NOMO-1 (cell line): ENCODE measurements around the gene FOXG1.

Source experiments
- DNase-seq, 2 experiments: peaks; one replicate each; lab custom pipeline; 2025; ENCODE audit not compliant: unreplicated experiment in 2 of 2; lab: John Stamatoyannopoulos, UW

FOXG1 gene

DNA sequence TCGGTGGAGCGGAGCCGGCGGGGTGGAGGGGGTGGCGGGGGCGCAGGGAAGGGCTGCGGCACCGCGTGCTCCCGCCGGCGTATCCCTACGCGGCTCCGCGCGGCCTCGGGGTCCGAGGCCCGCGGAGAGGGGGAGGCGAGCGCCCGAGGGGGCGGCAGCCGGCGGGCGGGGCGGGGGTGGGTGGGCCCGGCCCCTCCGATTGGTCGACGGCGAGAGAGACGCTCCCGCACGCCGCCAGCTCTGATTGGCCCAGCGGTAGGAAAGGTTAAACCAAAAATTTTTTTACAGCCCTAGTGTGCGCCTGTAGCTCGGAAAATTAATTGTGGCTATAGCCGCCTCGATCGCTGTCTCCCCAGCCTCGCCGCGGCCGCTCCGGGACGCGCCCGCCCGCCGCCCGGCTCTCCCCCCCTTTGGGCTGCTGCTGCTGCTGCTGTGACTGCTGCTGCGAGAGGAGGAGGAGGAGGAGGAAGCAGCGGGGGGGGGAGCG is at the start of gene FOXG1:
Gene FOXG1 (plus strand): TSS at position 319 of the 487 bp plus-strand sequence. CDS start 493 bp downstream, outside the sequence.
- DNase-seq = no peak

DNA sequence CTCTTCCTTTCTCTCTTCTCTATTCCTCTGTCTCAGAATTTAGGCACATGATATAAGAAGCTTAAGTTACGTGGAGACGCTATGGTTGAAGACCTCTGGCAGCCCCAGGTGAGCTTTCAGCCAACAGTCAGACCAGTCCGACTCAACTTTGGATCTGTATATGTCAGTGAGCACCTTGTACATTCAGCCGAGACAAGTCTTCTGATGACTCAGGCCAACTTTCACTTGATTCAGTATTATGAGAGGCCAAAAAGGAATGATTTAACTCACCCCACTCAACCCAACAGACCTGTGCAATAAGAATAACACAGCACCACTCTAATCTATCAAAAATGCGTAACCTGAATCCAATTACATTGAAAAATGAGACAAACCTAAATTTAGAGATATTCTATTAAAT is 47.5 kb upstream of the FOXG1 start:
- DNase-seq = no peak

DNA sequence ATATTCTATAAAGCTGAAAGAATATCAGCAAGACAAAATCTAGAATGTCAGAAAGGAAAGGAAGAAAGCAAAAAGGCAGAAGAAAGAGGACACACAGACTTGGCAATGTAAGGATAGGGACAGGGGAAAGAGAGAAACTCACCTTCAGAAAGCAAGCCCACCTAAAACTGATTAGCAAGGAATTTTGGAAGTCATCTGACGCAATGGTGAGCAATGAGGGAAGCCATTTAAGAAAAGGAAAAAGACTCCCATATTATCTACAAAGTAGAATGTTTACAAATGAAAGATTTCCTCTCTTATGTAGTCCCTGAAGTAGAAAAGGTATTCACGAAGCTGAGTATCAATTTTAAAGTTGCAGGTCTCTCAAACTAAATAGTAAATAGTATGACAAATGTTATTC is 35.2 kb upstream of the FOXG1 start:
- no peak for DNase-seq

DNA sequence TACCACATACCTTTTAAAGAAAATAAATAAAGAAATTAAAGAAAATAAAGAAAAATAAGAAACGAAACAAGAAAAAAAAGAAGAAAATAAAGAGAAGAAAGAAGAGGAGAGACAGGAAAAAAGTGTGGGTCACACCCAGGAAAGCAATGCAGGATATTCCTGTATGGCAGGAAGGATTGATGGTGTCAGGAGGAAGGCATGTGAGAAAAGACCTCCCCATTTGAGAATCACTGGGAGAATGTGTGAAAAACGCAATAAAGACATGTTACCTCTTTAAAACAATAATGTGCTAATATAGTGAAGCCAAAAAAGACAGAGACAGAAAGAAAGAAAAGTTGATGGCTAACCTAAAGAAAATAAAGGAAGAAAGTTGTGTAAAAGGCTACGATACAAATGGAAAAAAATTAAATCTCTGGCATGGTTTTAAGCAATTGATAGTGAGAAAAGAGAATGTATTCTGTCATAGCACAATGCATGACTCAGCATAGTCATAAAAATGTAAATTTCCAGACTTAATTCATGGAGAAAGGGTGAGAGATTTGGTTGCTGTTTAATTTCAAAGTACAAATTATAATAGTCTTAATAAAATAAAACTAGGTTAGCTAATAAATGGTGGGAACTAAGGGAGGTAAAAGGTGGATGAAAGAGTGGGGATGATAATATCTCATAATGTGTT is 24.3 kb upstream of the FOXG1 start:
- no peak for DNase-seq

DNA sequence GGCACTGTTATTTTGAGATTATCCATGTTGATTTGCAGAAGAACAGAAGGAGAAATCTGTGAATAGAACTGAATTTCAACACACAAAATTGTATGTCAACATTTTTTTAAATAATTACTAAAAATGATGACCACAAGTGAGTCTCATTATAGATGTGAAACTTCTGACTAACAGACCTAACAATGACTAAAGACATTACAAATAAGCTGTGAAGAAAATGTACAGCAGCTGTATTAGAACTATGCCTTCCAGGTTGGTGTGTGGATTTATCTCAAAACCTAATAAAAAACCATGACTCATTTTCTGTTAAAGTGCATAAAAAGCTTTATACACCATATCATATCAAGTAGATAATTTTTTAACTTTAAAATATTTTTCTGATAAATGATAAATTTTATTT is 22.5 kb upstream of the FOXG1 start:
- no peak for DNase-seq

DNA sequence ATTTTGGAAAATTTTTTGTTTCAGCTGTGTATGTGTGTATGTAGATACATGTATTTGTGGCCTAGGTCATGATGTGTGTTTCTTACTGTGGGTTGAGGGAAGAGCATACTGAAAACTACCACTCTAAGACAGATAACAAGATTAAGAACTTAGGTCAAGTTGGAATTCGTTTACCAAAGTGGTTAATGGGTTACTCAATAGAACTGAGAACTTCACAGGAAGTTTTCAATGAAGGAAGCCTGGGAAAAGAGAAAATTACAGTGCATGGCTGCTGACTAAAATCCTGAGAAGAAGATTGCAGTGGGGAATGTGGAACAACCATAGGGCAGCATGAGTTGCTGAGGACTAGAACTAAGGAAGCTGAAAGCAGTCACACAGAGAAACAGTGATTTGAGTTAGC is 21.4 kb upstream of the FOXG1 start:
- DNase-seq = no peak

DNA sequence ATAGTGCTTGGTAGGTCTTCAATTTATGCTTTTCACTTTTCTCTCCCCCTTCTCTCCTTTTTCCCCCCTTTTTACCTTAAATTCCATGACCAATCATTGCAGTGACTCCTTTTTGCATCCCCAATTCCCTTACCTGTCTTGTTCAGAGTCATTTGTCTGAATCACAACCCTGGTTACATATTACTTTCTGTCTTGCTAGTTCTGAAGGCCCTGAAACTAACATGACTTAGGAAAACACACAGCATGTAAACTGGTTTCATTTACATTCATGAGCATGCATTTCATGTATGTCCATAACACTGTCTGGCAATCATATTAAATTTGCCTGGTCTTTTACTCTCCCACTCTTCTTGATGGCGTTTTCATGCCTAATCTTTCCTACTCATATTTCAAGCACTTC is 20.3 kb upstream of the FOXG1 start:
- DNase-seq = no peak

DNA sequence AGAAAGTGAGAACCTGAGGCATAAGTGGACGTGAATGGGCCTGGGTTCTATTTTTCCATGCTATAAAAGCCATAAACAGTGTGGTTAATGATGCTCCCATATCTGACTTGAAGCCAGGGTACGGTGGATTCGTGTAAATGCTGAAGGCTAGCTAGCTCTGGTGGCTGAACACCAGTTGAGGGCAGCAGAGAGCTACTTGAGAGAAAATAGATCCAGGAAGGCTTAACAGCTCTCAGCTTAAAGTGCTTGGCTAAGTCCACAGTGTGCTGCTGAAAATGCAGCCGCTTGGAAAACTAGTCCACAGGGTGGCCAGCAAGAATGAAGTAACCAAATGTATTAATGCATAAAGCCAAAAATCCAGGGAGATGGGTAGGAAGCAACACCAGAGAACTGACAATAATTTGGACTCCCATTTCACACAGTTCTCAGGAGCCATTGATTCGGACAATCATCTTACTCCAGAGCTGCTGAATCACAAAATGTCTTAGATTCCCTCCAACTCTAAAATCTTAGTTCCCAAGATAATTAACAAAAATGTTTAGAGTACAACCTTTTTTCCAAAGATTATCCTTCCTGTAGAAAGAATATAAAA is 15.0 kb upstream of the FOXG1 start:
- peak in 1 of 2 experiments; percentile 19 for DNase-seq

DNA sequence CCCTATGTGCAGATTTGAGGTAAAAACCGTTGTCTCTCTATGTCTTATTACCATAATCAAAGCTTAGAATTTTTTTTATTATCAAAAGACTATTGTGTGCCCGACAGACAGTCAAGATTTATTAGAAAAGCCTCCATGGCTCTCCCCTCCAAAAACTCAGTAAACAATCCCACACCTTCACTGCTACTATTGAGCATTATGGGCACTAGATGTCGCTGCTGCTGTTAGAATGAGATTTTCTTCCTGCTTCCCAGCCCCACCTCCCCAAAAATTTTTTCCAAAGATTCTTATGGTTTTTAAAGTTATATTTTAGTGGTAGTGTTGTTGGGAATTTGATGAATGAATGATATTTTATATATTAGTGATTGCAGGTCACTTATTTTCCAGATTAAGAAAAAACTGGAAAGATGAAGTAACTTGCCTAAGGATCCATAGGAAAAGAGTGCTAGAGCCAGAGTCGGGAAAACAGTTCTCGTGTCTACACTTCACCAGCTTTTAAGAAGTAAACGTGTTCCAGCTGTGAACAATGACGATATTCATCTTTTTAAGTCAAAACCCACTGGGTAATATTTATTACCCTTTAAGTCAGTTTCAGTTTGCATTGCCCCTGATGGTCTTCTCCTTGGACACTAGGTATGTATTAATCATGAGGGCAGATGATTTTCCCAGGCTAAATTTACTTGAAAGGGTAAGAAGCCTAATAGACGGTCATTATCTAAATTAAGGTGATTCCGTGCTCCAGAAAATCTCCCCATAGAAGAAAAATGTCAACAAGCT is 12.2 kb upstream of the FOXG1 start:
- peak in 1 of 2 experiments; percentile 2 for DNase-seq

DNA sequence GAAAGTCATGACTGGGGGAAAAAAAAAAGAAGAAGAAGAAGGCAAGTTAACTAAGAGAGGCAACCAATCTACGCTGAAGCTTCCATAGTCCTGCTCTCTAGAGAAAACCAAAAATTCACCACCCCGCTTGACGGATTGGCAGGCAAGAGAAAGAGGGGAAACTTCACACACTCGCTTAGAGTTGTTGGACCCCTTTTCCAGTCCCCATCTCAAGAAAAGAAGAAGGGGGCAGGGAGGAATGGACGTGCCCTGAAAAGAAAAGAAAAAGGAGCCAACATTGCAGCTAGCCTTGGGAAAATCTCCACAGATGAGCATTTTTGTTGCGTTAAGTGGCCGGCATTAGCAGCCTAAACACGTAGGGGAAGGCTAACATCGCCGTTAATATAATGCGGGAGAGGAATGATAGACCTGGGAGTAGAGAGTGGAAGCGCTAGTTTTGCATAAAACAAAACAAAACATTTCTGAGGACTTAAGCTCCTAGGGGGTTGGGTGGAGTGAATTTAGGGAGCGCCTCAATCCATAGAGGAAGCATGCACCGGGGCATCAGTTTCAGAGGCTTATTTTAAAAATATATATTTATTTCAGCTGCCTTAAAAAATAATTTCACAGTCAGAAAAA is 11.3 kb upstream of the FOXG1 start:
- DNase-seq = no peak

DNA sequence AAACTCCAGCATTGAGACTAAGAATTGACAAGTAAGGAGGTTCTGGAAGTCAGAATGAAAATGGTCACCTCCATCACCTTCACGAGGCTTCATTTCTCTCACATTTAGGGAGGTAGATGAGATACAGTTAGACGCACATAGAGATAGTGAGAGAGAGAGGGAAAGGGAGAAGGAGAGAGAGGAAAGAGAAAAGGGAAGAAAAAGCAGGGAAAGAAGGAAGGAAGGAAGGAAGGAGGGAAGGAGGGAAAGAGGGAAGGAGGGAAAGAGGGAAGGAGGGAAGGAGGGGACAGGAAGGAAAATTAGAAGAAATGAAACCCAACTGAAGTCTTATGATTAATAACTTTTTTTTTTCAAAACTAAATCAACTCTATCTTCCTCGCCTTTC is 10.7 kb upstream of the FOXG1 start:
- no peak for DNase-seq

DNA sequence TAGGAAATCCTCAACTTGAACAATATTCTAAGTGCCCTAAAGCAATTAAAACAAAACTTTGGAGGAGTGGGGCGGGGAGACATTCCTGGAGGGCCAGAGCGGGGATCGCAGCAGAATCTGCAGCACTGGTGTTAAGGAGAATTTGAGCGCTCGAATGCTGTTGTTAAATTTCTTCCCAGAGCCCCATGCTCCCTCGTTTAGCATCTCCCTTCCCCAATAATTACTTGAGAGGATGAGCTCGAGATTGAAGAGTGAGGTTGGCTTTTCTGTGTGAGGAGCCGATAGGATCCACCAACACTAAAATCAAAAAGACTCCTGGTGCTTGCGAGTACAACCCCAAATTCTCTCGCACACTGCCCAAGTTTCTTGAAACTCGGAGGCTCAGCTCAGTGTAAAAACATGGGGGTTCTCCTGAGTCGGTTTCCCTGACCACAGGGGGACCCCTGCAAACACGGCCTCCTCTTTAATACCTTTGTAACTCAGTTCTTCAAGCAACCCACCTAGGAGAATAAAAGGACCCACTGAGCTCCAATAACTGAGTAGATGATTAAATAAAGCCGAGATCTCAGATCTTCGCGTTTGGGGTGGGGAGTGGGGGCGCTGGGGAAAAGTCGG is 10.2 kb upstream of the FOXG1 start:
- no peak for DNase-seq

DNA sequence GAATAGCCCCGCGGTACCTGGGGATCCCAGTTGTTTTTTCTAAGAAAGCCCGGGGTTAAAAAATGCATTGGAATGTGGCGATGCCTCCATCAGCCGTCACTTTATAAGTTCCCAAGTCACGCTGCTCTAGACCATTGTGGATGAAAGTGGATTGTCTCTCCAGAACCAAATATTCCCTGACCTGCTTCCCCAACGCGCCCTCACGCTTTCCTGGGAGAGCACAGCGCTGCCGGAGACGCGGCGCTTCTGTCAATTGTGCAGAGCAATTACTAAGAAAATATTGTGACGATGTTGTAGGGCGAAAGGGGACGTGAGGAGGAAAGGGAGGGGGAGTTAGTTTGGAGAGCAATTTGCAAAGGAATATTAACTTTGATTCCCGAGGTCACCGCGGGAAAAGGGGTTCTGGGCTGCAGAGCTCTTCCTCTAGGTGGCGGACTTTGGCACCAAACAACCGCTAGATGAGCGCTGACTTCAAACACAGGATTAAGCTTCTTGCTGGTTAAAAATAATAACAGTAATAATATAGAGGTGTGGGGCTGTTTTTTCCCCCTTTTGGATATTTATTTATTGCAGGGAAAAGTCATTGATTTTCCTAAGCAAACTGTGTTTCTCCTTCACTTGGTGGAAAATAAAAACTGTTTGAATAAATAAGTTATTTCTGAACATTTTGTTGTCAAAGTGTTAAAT is 9.6 kb upstream of the FOXG1 start:
- no peak for DNase-seq

DNA sequence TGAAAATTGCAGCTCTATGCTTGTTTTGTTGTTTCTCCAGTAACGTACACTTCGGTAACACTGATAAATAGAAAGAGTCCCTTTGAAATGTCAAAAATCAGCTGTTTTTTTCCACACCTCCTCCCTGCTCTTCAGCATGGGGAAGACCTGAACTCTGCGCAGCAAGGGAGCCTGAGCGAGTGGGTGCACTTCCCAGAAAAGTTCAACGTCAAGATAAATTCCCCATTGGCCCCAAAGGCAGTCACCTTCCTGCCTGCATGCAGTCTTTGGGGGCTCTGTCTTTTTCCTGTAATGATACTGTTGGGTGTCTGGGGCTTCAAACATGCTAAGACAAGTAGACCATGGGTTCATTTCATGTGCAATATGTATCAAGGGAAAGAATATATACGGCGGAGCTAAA is 8.8 kb upstream of the FOXG1 start:
- no peak for DNase-seq

DNA sequence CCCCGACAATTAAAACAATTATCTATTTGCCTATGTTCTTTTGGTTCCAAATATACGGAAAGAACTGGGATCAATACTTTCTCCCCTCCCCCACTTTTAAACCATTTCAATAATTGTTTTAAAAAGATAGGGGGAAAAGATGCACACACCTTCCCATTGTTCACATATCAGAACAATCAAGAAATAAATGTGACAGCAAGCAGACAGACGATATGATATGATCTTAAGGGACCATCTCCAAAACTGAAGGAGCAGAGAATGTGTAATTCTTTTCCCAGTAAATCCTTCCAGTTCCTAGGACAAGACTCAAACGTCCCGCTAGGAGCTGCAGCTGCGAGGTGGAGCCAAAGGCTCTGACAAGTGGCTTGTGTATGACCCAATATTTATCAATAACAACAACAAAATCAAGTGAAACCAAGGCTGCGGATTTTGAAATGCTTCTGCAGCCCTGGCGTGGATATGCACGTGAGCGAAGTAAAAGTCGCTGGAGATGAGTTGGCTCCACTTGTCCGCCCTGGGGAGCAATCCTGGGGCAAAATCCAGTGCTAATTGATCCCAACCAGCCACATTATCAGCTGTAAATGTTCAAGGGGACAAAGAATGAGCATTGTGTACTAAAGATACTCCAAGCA is 8.2 kb upstream of the FOXG1 start:
- DNase-seq = no peak

DNA sequence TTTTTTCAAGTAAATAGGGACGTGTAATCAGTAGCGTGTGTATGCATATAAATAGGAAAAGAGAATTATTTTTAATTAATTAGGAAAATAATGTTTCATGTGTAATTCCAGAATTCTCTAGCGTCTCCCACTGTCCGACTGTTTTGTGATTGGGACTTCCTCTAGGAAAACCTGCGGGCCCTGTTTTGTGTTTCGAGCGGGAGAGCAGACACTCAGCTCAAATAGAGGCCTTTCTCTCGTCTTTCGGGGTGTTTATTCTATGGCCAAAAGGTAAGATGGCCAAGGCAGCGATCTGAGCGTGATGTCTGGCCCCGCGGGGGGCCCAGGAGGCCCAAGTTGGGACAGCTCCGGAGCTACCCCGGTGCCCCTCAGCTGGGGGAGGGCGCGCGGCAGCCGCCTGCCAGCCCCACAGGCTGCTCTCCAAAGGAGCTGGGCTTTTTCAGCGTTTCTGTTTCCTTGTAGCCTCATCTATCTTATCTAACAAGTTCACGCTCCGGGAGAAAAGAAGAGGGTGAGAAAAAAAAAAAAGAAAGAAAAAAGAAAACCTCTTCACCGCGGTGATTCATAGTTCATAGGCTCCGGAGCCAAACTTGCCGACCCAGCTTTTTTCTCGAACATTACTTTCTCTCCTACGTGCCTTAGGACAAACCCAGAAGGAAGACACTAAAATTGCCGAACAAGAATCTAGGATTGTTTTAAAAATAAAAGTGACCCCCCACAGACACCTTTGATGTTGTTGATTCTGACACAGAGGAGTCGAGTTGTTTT is 7.5 kb upstream of the FOXG1 start:
- no peak for DNase-seq

DNA sequence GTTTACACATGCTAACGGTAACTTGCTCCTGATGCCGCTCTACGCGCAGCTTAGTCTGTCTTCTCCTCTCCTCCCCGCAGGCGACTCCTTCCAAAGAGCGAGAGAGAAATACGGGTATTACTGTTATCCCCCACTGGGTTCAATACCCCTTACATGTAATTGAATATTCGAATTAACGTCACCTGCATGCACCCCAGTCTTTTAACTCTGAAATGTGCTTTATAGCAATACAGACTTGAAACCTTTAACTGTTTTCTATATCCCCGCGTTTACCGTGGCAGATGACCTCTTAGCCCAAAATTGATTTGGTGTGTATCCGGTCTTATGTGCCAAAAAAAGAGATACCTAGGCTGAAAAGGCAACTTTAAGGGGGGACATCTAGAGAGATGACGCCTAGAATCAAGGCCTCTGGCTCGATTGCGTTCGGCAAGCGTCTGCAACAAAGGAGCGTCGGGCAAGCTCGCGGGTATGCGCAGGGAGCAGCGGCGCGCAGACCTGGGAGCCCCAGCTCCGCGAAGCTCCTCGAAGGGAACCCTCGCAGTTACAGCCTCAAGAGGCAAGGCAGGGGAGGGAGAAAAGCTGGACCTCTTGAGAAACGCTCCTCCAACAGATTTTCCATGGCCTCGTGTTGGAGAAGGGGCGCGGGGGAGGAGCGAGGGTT is 6.8 kb upstream of the FOXG1 start:
- no peak for DNase-seq

DNA sequence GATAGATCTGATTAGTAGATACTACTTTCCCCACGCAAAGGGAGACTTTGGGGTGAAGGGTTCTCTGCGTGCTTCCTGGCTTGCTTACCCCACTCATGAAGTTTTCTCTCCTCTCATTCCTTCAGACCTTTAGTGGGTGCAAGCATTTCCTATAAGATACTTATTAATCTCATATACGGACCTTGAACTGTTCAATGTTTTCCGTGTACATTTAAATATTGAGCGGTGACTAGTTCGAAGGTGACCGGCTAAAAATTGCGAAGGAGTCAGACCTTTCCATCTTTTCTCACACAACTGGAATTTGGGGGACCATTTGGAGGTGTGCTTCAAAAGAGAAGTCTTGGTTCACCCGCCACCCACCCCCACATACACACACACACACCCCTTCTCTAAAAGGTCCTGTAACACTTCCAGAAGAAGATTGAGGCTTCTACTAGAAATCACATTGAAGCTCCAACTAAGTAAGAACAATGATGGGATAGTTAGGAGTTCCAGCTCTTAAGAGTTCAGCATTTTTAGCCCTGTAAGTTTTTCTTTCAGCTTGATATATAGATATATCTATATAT is 6.1 kb upstream of the FOXG1 start:
- no peak for DNase-seq
